DMS53 treated with DMSO at 0.1 percent for 48 hours (cell line): ENCODE measurements around the gene PLPP4.

Source experiments
- DNase-seq: peaks from one replicate; lab custom pipeline; 2025; ENCODE audit not compliant: unreplicated experiment; lab: John Stamatoyannopoulos, UW

Gene PLPP4

GRCh38 chr10:120515741-120516140 lies 58.7 kb downstream of the PLPP4 start:
- no peak for DNase-seq

- no peak for DNase-seq
Measured at GRCh38 chr10:120516426-120516825, 59.4 kb downstream of the PLPP4 start.

- DNase-seq = no peak
Measured at GRCh38 chr10:120517196-120517595, 60.2 kb downstream of the PLPP4 start.

- DNase-seq = no peak
Measured at GRCh38 chr10:120517881-120518484, 61.0 kb downstream of the PLPP4 start.

GRCh38 chr10:120521880-120522279 lies 64.9 kb downstream of the PLPP4 start:
- no peak for DNase-seq

GRCh38 chr10:120527691-120528090 lies 70.7 kb downstream of the PLPP4 start:
- no peak for DNase-seq

- DNase-seq = no peak
Measured at GRCh38 chr10:120530699-120531098, 73.7 kb downstream of the PLPP4 start.

GRCh38 chr10:120538091-120538490 lies 81.1 kb downstream of the PLPP4 start:
- no peak for DNase-seq

GRCh38 chr10:120539076-120539475 lies 82.0 kb downstream of the PLPP4 start:
- no peak for DNase-seq

- no peak for DNase-seq
Measured at GRCh38 chr10:120540486-120540885, 83.5 kb downstream of the PLPP4 start.

- no peak for DNase-seq
Measured at GRCh38 chr10:120541984-120542383, 85.0 kb downstream of the PLPP4 start.

GRCh38 chr10:120542591-120542990 lies 85.6 kb downstream of the PLPP4 start:
- no peak for DNase-seq

GRCh38 chr10:120543291-120543690 lies 86.3 kb downstream of the PLPP4 start:
- no peak for DNase-seq

- no peak for DNase-seq
Measured at GRCh38 chr10:120548210-120548609, 91.2 kb downstream of the PLPP4 start.

GRCh38 chr10:120552262-120552661 lies 95.2 kb downstream of the PLPP4 start:
- no peak for DNase-seq

GRCh38 chr10:120553911-120554310 lies 96.9 kb downstream of the PLPP4 start:
- DNase-seq = no peak

- no peak for DNase-seq
Measured at GRCh38 chr10:120555436-120555835, 98.4 kb downstream of the PLPP4 start.

GRCh38 chr10:120555842-120556532 lies 99.0 kb downstream of the PLPP4 start:
- DNase-seq = no peak

- no peak for DNase-seq
Measured at GRCh38 chr10:120557311-120557710, 100.3 kb downstream of the PLPP4 start.

- DNase-seq = no peak
Measured at GRCh38 chr10:120559800-120560199, 102.8 kb downstream of the PLPP4 start.

- no peak for DNase-seq
Measured at GRCh38 chr10:120562956-120563355, 105.9 kb downstream of the PLPP4 start.

GRCh38 chr10:120570418-120570817 lies 113.4 kb downstream of the PLPP4 start:
- DNase-seq = no peak

GRCh38 chr10:120571266-120571665 lies 114.2 kb downstream of the PLPP4 start:
- no peak for DNase-seq
